Mesenchymal stem cell (in vitro differentiated cells and primary cell): ENCODE results near the gene PCSK6.
"Not testable (repeated sequence)": the region's sequence is repeated elsewhere in the genome, so short reads cannot be mapped to it uniquely, and the experiment has no call there.

Source experiments
- DNase-seq: peaks from one replicate; pipeline ENCODE4 v3.0.0-alpha.2; 2013
- H2AFZ ChIP-seq: one replicate; pipeline ENCODE4 v1.6.1; 2013; ENCODE audit warnings: low read depth, mild to moderate bottlenecking, control low read depth, inconsistent platforms, low read length, moderate library complexity
- H2AK5ac ChIP-seq: 2 replicates; pipeline ENCODE4 v1.6.1; 2013; ENCODE audit warnings: low read length, moderate library complexity, mild to moderate bottlenecking, inconsistent platforms; ENCODE audit not compliant: severe bottlenecking
- H2BK120ac ChIP-seq: one replicate; pipeline ENCODE4 v1.6.1; 2013; ENCODE audit warnings: low read depth, mild to moderate bottlenecking, inconsistent platforms, low read length, moderate library complexity
- H2BK12ac ChIP-seq, 2 experiments: one replicate each; pipeline ENCODE4 v1.6.1; 2013; ENCODE audit warnings: inconsistent platforms in 2 of 2, low read length in 2 of 2, mild to moderate bottlenecking in 2 of 2, moderate library complexity in 2 of 2, control low read depth in 1 of 2
- H2BK15ac ChIP-seq: one replicate; pipeline ENCODE4 v1.6.1; 2013; ENCODE audit warnings: mild to moderate bottlenecking, low read depth, inconsistent platforms; ENCODE audit not compliant: poor library complexity, severe bottlenecking
- H2BK5ac ChIP-seq: 2 replicates; pipeline ENCODE4 v1.6.1; 2013; ENCODE audit warnings: low read depth, mild to moderate bottlenecking, low read length, control low read depth, inconsistent platforms; ENCODE audit not compliant: poor library complexity, severe bottlenecking
- H3K14ac ChIP-seq, 2 experiments: one replicate each; pipeline ENCODE4 v1.6.1; 2013; ENCODE audit warnings: inconsistent platforms in 2 of 2, low read length in 2 of 2, control low read depth in 1 of 2, mild to moderate bottlenecking in 1 of 2, moderate library complexity in 1 of 2
- H3K18ac ChIP-seq, 2 experiments: one replicate each; pipeline ENCODE4 v1.6.1; 2013; ENCODE audit warnings: inconsistent platforms in 2 of 2, low read length in 2 of 2, control low read depth in 1 of 2, low read depth in 1 of 2, mild to moderate bottlenecking in 1 of 2
- H3K23ac ChIP-seq, 2 experiments: one replicate each; pipeline ENCODE4 v1.6.1; 2013; ENCODE audit warnings: inconsistent platforms in 2 of 2, low read length in 2 of 2, mild to moderate bottlenecking in 2 of 2, moderate library complexity in 2 of 2, control low read depth in 1 of 2
- H3K27ac ChIP-seq: 2 replicates; pipeline ENCODE4 v1.5.1; 2013; ENCODE audit warnings: mild to moderate bottlenecking, moderate library complexity, low read length, control low read depth, inconsistent platforms; ENCODE audit not compliant: poor library complexity, severe bottlenecking
- H3K27me3 ChIP-seq, 2 experiments: 2 replicates each; pipeline versions ENCODE4 v1.6.1 to v1.7.0; 2013; ENCODE audit warnings: low read length in 2 of 2, mild to moderate bottlenecking in 2 of 2, moderate library complexity in 2 of 2, control low read depth in 1 of 2, inconsistent platforms in 1 of 2; ENCODE audit not compliant: control insufficient read depth in 1 of 2, insufficient read depth in 1 of 2
- H3K36me3 ChIP-seq, 2 experiments: 2 replicates each; pipeline versions ENCODE4 v1.6.1 to v1.7.0; 2013; ENCODE audit warnings: low read length in 2 of 2, control low read depth in 1 of 2, inconsistent platforms in 1 of 2, low read depth in 1 of 2, mild to moderate bottlenecking in 1 of 2; ENCODE audit not compliant: insufficient read depth in 2 of 2, control insufficient read depth in 1 of 2
- H3K4ac ChIP-seq, 2 experiments: one replicate each; pipeline ENCODE4 v1.6.1; 2013; ENCODE audit warnings: inconsistent platforms in 2 of 2, low read length in 2 of 2, mild to moderate bottlenecking in 2 of 2, moderate library complexity in 2 of 2, control low read depth in 1 of 2, low read depth in 1 of 2
- H3K4me1 ChIP-seq: 2 replicates; pipeline ENCODE4 v1.6.1; 2013; ENCODE audit warnings: low read depth, low read length, control low read depth; ENCODE audit not compliant: control insufficient read depth, insufficient read depth
- H3K4me2 ChIP-seq: 2 replicates; pipeline ENCODE4 v1.6.1; 2013; ENCODE audit warnings: low read length, mild to moderate bottlenecking, inconsistent platforms; ENCODE audit not compliant: poor library complexity, severe bottlenecking
- H3K4me3 ChIP-seq, 2 experiments: 2 replicates each; pipeline versions ENCODE4 v1.5.1 to v1.7.0; 2013; ENCODE audit warnings: low read length in 2 of 2, mild to moderate bottlenecking in 2 of 2, control low read depth in 1 of 2, low read depth in 1 of 2; ENCODE audit not compliant: insufficient read depth in 1 of 2
- H3K79me1 ChIP-seq: replicated peaks from 2 replicates; pipeline ENCODE4 v1.6.1; 2013; ENCODE audit warnings: mild to moderate bottlenecking, control low read depth, low read length, inconsistent platforms; ENCODE audit not compliant: poor library complexity, severe bottlenecking
- H3K9ac ChIP-seq: 2 replicates; pipeline ENCODE4 v1.7.0; 2013; ENCODE audit warnings: mild to moderate bottlenecking, low read length, moderate library complexity
- H3K9me3 ChIP-seq: 2 replicates; pipeline ENCODE4 v1.7.0; 2013; ENCODE audit warnings: mild to moderate bottlenecking, low read length; ENCODE audit not compliant: control insufficient read depth
- H4K8ac ChIP-seq: one replicate; pipeline ENCODE4 v1.6.1; 2013; ENCODE audit warnings: inconsistent platforms, mild to moderate bottlenecking, low read length, moderate library complexity
- H4K91ac ChIP-seq: one replicate; pipeline ENCODE4 v1.6.1; 2013; ENCODE audit warnings: mild to moderate bottlenecking, low read length, inconsistent platforms
- WGBS: methylation state at CpG from one replicate; pipeline ENCODE4 v1.1.7; 2013; ENCODE audit warnings: mixed read lengths; 5-methylcytosine and 5-hydroxymethylcytosine counted together

The PCSK6 gene

GRCh38 chr15:101378171-101378755 lies 111.2 kb downstream of the PCSK6 start:
- Histone ChIP-seq H4K8ac (no peak overlapping the region), H2BK5ac (no peak overlapping the region), H3K9me3 (no peaks in the 10 kb centered on the region)

DNA sequence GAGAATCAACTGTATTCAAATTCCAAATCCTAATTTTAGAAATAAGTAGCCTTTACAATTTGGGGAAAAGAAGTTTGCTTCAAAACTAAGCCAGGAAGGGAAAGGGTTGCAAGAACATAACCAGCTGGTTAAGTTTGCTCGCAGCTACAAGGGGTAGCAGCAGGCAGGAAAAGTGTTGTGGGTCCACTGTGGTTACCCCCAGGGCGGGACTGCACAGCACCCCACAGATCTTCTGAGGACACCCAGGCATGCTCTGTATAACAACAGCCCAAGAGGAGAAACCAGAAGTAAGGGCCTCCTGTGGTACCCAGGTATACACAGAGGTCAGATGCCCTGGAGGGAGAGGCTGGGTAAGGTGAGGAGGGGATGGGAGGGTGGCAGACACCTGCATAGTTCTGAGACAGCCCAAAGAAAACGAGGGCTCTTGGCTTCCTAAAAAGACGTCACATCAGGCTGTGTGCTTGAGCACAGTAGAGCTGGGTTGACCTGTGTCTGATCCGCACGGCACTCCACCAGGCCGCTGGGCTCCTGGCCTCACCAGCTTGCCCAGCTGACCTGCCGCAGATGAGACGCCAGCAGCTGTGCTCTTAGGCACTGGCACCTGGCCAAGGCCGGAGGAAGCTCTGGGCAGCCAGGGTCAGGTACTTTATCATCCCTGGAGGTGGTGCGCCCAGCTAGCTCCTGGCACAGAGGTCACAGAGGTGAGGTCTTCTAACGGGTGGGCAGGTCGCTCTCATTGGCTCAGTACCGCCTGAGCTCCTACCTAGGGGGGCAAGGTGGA lies 112.7 kb downstream of the PCSK6 start:
- H3K23ac ChIP-seq = no peak overlapping the region
- H2BK15ac ChIP-seq = no peak overlapping the region
- H2AFZ ChIP-seq = no peak overlapping the region
- no peak overlapping the region for H3K27ac ChIP-seq
- H3K9ac ChIP-seq = no peak overlapping the region
- no peak overlapping the region for H4K8ac ChIP-seq
- no peaks in the 10 kb centered on the region for H3K36me3 ChIP-seq
- no peak overlapping the region for H4K91ac ChIP-seq
- no peaks in the 10 kb centered on the region for H3K4me1 ChIP-seq
- no peak overlapping the region for H2BK120ac ChIP-seq
- H3K4me3 ChIP-seq = no peak overlapping the region
- no peaks in the 10 kb centered on the region for H3K9me3 ChIP-seq
- H3K18ac ChIP-seq = no peak overlapping the region
- no peak for DNase-seq
- no peak overlapping the region for H2BK12ac ChIP-seq
- no peak overlapping the region for H2BK5ac ChIP-seq
- 84% methylated on average over 14 of the region's 14 CpGs for WGBS
- H2AK5ac ChIP-seq = no peak overlapping the region
- no peak overlapping the region for H3K14ac ChIP-seq
- H3K4ac ChIP-seq = no peak overlapping the region
- H3K4me2 ChIP-seq = no peak overlapping the region
- H3K79me1 ChIP-seq = no peaks in the 10 kb centered on the region
- H3K27me3 ChIP-seq = peaks cover 14 to 64% of the 10 kb centered on the region in 2 experiments

More at GRCh38 chr15:101378171-101378755, 111.2 kb downstream of the PCSK6 start:
- H3K23ac ChIP-seq = no peak overlapping the region
- H3K4me1 ChIP-seq = no peaks in the 10 kb centered on the region
- no peak overlapping the region for H4K91ac ChIP-seq
- H3K9ac ChIP-seq = no peak overlapping the region
- H3K14ac ChIP-seq = no peak overlapping the region
- no peak overlapping the region for H3K4ac ChIP-seq
- no peak overlapping the region for H3K18ac ChIP-seq
- no peak overlapping the region for H2BK120ac ChIP-seq
- no peak overlapping the region for H2BK12ac ChIP-seq
- no peaks in the 10 kb centered on the region for H3K36me3 ChIP-seq
- WGBS = 82% methylated on average over 10 of the region's 10 CpGs
- no peaks in the 10 kb centered on the region for H3K79me1 ChIP-seq
- no peak overlapping the region for H2BK15ac ChIP-seq
- H3K4me2 ChIP-seq = no peak overlapping the region
- no peak for DNase-seq
- H3K4me3 ChIP-seq = no peak overlapping the region
- H3K27me3 ChIP-seq = peaks cover under 1 to 55% of the 10 kb centered on the region in 2 experiments
- H3K27ac ChIP-seq = no peak overlapping the region
- H2AFZ ChIP-seq = no peak overlapping the region
- no peak overlapping the region for H2AK5ac ChIP-seq

DNA sequence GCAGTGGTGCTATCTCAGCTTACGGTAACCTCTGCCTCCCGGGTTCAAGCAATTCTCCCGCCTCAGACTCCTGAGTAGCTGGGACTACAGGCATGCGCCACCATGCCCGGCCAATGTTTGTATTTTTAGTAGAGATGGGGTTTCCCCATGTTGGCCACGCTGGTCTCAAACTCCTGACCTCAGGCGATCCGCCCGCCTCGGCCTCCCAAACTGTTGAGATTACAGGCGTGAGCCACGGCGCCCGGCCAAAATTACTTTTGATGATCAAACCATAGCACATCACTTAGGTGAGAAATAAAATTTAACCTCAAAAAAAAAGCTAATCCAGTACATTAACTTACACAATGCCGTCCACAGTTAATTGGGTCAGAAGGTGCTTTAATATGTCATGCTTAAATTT lies 114.5 kb downstream of the PCSK6 start:
- not testable (repeated sequence) for DNase-seq, H2AFZ ChIP-seq, H3K4ac ChIP-seq, H3K4me2 ChIP-seq, H3K36me3 ChIP-seq, H3K79me1 ChIP-seq, H3K18ac ChIP-seq, H3K4me3 ChIP-seq, H2BK12ac ChIP-seq, H4K8ac ChIP-seq, H3K23ac ChIP-seq, H3K4me1 ChIP-seq, H3K27ac ChIP-seq, H3K14ac ChIP-seq, H2BK5ac ChIP-seq, H2BK15ac ChIP-seq, H3K9me3 ChIP-seq, H3K9ac ChIP-seq, H2BK120ac ChIP-seq, H4K91ac ChIP-seq, H2AK5ac ChIP-seq
- peaks cover 17 to 64% of the 10 kb centered on the region in 2 experiments for H3K27me3 ChIP-seq
- WGBS = 98% methylated on average over 14 of the region's 15 CpGs

- H2AFZ ChIP-seq = no peak overlapping the region
- H3K18ac ChIP-seq = no peak overlapping the region
- WGBS = 95% methylated on average over 6 of the region's 6 CpGs
- H2AK5ac ChIP-seq = no peak overlapping the region
- H3K14ac ChIP-seq = no peak overlapping the region
- H2BK120ac ChIP-seq = no peak overlapping the region
- H3K79me1 ChIP-seq = no peaks in the 10 kb centered on the region
- no peak overlapping the region for H2BK12ac ChIP-seq
- H3K23ac ChIP-seq = no peak overlapping the region
- H3K4ac ChIP-seq = no peak overlapping the region
- H3K4me3 ChIP-seq = no peak overlapping the region
- no peak for DNase-seq
- no peak overlapping the region for H3K4me2 ChIP-seq
- H3K9me3 ChIP-seq = no peaks in the 10 kb centered on the region
- H3K36me3 ChIP-seq = no peaks in the 10 kb centered on the region
- no peak overlapping the region for H4K8ac ChIP-seq
- no peaks in the 10 kb centered on the region for H3K4me1 ChIP-seq
- no peak overlapping the region for H3K27ac ChIP-seq
- peak overlapping the region; percentile 46 for H4K91ac ChIP-seq
- peaks cover 17 to 65% of the 10 kb centered on the region in 2 experiments for H3K27me3 ChIP-seq
- H3K9ac ChIP-seq = no peak overlapping the region
- H2BK15ac ChIP-seq = no peak overlapping the region
- H2BK5ac ChIP-seq = no peak overlapping the region
Observed at GRCh38 chr15:101374326-101374725, 115.2 kb downstream of the PCSK6 start.
